GM23338 (cell line): ENCODE results near the gene ANP32D. TPM values are rescaled to one million over a fixed set of nuclear protein-coding genes. Genes with fewer than 3 reads are reported as not detected.
"Not testable (repeated sequence)": the region's sequence is repeated elsewhere in the genome, so short reads cannot be mapped to it uniquely, and the experiment has no call there.

Source experiments
- ATAC-seq: fragments of 200-7000 bp; cut with Tn5 transposase; 3 replicates; pipeline ENCODE4 v1.9.1; 2020
- DNase-seq: peaks from one replicate; pipeline ENCODE4 v3.0.0-alpha.2; 2015; ENCODE audit warnings: low spot score
- H2AFZ ChIP-seq: fragments of 200-600 bp; sonication (generic); 2 replicates; pipeline ENCODE4 v1.8.0; 2016; ENCODE audit warnings: antibody characterized with exemption, mild to moderate bottlenecking, moderate library complexity
- H3F3A ChIP-seq: fragments of 200-600 bp; sonication (generic); replicated peaks from 2 replicates; pipeline ENCODE4 v1.8.0; 2017; ENCODE audit warnings: antibody characterized with exemption, mixed run types, low read depth
- H3K27ac ChIP-seq: fragments of 200-600 bp; sonication (generic); 2 replicates; pipeline ENCODE4 v1.6.1; 2016; ENCODE audit warnings: low read depth
- H3K27me3 ChIP-seq: fragments of 200-600 bp; sonication (generic); 2 replicates; pipeline ENCODE4 v1.8.0; 2016; ENCODE audit warnings: mild to moderate bottlenecking, mixed run types, moderate library complexity; ENCODE audit not compliant: insufficient read depth
- H3K36me3 ChIP-seq: fragments of 200-600 bp; sonication (generic); 2 replicates; pipeline ENCODE4 v1.8.0; 2016; ENCODE audit warnings: mild to moderate bottlenecking; ENCODE audit not compliant: insufficient read depth
- H3K4me1 ChIP-seq: fragments of 200-600 bp; sonication (generic); 2 replicates; pipeline ENCODE4 v1.8.0; 2016; ENCODE audit warnings: mild to moderate bottlenecking, moderate library complexity; ENCODE audit not compliant: insufficient read depth
- H3K4me2 ChIP-seq: fragments of 200-600 bp; sonication (generic); 2 replicates; pipeline ENCODE4 v1.7.1; 2017; ENCODE audit warnings: mixed run types
- H3K4me3 ChIP-seq: fragments of 200-600 bp; sonication (generic); 2 replicates; pipeline ENCODE4 v1.6.1; 2016; ENCODE audit warnings: mixed run types
- H3K79me2 ChIP-seq: fragments of 200-600 bp; sonication (generic); replicated peaks from 2 replicates; pipeline ENCODE4 v1.8.0; 2017; ENCODE audit warnings: mild to moderate bottlenecking; ENCODE audit not compliant: insufficient read depth
- H3K9me2 ChIP-seq: fragments of 200-600 bp; sonication (generic); 2 replicates; pipeline ENCODE4 v1.8.0; 2017; ENCODE audit not compliant: insufficient read depth
- H4K20me1 ChIP-seq: fragments of 200-600 bp; sonication (generic); replicated peaks from 2 replicates; pipeline ENCODE4 v1.8.0; 2017; ENCODE audit warnings: mild to moderate bottlenecking; ENCODE audit not compliant: insufficient read depth
- H3K27ac Mint-ChIP-seq: 2 replicates; pipeline ENCODE4 v1.8.0; 2020; ENCODE audit warnings: inconsistent platforms, mild to moderate bottlenecking, moderate library complexity, mixed read lengths
- H3K27me3 Mint-ChIP-seq: 3 replicates; pipeline ENCODE4 v1.8.0; 2022; ENCODE audit warnings: low read depth, mild to moderate bottlenecking, moderate library complexity, mixed read lengths, inconsistent platforms; ENCODE audit not compliant: insufficient read depth, poor library complexity
- H3K36me3 Mint-ChIP-seq: 3 replicates; pipeline ENCODE4 v1.8.0; 2021; ENCODE audit warnings: low read depth, mild to moderate bottlenecking, inconsistent platforms, moderate library complexity, mixed read lengths
- H3K4me1 Mint-ChIP-seq: 3 replicates; pipeline ENCODE4 v1.8.0; 2020; ENCODE audit warnings: mild to moderate bottlenecking, inconsistent platforms, mixed read lengths
- H3K4me3 Mint-ChIP-seq: 3 replicates; pipeline ENCODE4 v1.8.0; 2021; ENCODE audit warnings: moderate library complexity, mild to moderate bottlenecking, inconsistent platforms, mixed read lengths
- H3K9me3 Mint-ChIP-seq: 3 replicates; pipeline ENCODE4 v1.8.0; 2020; ENCODE audit warnings: moderate library complexity, mild to moderate bottlenecking, inconsistent platforms, mixed read lengths
- CREB1 ChIP-seq: fragments of 250-450 bp; sonication (Bioruptor Pico); IDR thresholded peaks from 2 replicates; pipeline ENCODE4 v1.5.0; 2020; ENCODE audit warnings: low read depth, mild to moderate bottlenecking, moderate library complexity
- CTCF ChIP-seq, 2 experiments: fragments of 200-600 bp in 1 of 2; sonication (generic) in 1 of 2; conservative IDR thresholded peaks; 2 replicates each; pipeline versions ENCODE4 v1.5.1 to v1.6.1; 2016 to 2017; ENCODE audit warnings: antibody characterized with exemption in 2 of 2, low read depth in 2 of 2, mild to moderate bottlenecking in 2 of 2, moderate library complexity in 1 of 2
- ETS1 ChIP-seq: IDR thresholded peaks from 2 replicates; pipeline ENCODE4 v1.6.1; 2016; ENCODE audit warnings: antibody characterized with exemption
- EZH2 ChIP-seq: fragments of 200-600 bp; sonication (generic); IDR thresholded peaks from one replicate; pipeline ENCODE4 v1.8.0; 2017; ENCODE audit warnings: antibody characterized with exemption, mild to moderate bottlenecking, low read depth; ENCODE audit not compliant: unreplicated experiment
- JUNB ChIP-seq: IDR thresholded peaks from one replicate; pipeline ENCODE4 v1.6.1; 2016; ENCODE audit warnings: antibody characterized with exemption; ENCODE audit not compliant: unreplicated experiment
- NANOG ChIP-seq: IDR thresholded peaks from 2 replicates; pipeline ENCODE4 v1.6.1; 2016; ENCODE audit warnings: antibody characterized with exemption, borderline replicate concordance
- POLR2AphosphoS5 ChIP-seq: IDR thresholded peaks from 2 replicates; pipeline ENCODE4 v1.6.1; 2016; ENCODE audit warnings: antibody characterized with exemption, low read depth
- ZNF114 ChIP-seq: fragments of 250-450 bp; sonication (Bioruptor Pico); IDR thresholded peaks from 2 replicates; pipeline ENCODE4 v1.5.0; 2020; ENCODE audit warnings: mild to moderate bottlenecking, moderate library complexity
- ZNF331 ChIP-seq: fragments of 250-450 bp; sonication (Bioruptor Pico); IDR thresholded peaks from 2 replicates; pipeline ENCODE4 v1.5.0; 2020; ENCODE audit warnings: low read depth, mild to moderate bottlenecking, moderate library complexity
- ZNF462 ChIP-seq: fragments of 250-450 bp; sonication (Bioruptor Pico); IDR thresholded peaks from 2 replicates; pipeline ENCODE4 v1.5.0; 2020; ENCODE audit warnings: mild to moderate bottlenecking, moderate library complexity
- polyA plus RNA-seq: library from polyadenylated mRNA; unstranded; fragments of >200 nt; fragmentation: Nextera tagmentation; extraction: Ambion mirVana; gene quantifications from 2 replicates; pipeline ENCODE4 v1.2.1, GENCODE V29; 2016
- total RNA-seq: library from RNA; depleted of rRNA; stranded (reverse); fragments of >200 nt; shearing (Covaris generic); gene quantifications from 2 replicates; pipeline ENCODE4 v1.2.3, GENCODE V29; 2014
- TF ChIP-seq, protein P1 (sequence below): IDR thresholded peaks from one replicate; pipeline ENCODE4 v1.6.1; 2018; ENCODE audit warnings: antibody characterized with exemption; ENCODE audit not compliant: unreplicated experiment

The ANP32D gene
- total and polyA plus RNA-seq, 2 experiments from 2014 or later: not detected

- no peak overlapping the region for H3K4me3 ChIP-seq
- no peak overlapping the region for H2AFZ ChIP-seq
- H3K36me3 Mint-ChIP-seq: peaks cover 43% of the 10 kb centered on the region
- H3K9me2 ChIP-seq: no peaks in the 10 kb centered on the region
- no peaks in the 10 kb centered on the region for H3K27me3 ChIP-seq
- no peak overlapping the region for H3K4me2 ChIP-seq
- ATAC-seq (no peak), DNase-seq (no peak)
- H3K4me3 Mint-ChIP-seq: no peak overlapping the region
- H3K27me3 Mint-ChIP-seq: peaks cover 10% of the 10 kb centered on the region
- H3K27ac Mint-ChIP-seq: no peak overlapping the region
- H3K36me3 ChIP-seq: peaks cover 8% of the 10 kb centered on the region; the same call in 1 of the 2 replicates
- H3K9me3 Mint-ChIP-seq: peaks cover 72% of the 10 kb centered on the region
- no peak overlapping the region for H3K27ac ChIP-seq
- H3K4me1 ChIP-seq: no peaks in the 10 kb centered on the region
- TF ChIP-seq CTCF (conservative IDR thresholded peaks at IDR 0.05; ENCODE audit: low read depth in 2 of 2) (no peak), ETS1 (no peak), ZNF331 (CRISPR knock-in tag) (no peak), EZH2 (no peak), POLR2AphosphoS5 (no peak), NANOG (no peak), CREB1 (CRISPR knock-in tag) (no peak), JUNB (no peak), ZNF462 (CRISPR knock-in tag) (no peak), ZNF114 (CRISPR knock-in tag) (no peak)
- TF ChIP-seq, protein P1, sequence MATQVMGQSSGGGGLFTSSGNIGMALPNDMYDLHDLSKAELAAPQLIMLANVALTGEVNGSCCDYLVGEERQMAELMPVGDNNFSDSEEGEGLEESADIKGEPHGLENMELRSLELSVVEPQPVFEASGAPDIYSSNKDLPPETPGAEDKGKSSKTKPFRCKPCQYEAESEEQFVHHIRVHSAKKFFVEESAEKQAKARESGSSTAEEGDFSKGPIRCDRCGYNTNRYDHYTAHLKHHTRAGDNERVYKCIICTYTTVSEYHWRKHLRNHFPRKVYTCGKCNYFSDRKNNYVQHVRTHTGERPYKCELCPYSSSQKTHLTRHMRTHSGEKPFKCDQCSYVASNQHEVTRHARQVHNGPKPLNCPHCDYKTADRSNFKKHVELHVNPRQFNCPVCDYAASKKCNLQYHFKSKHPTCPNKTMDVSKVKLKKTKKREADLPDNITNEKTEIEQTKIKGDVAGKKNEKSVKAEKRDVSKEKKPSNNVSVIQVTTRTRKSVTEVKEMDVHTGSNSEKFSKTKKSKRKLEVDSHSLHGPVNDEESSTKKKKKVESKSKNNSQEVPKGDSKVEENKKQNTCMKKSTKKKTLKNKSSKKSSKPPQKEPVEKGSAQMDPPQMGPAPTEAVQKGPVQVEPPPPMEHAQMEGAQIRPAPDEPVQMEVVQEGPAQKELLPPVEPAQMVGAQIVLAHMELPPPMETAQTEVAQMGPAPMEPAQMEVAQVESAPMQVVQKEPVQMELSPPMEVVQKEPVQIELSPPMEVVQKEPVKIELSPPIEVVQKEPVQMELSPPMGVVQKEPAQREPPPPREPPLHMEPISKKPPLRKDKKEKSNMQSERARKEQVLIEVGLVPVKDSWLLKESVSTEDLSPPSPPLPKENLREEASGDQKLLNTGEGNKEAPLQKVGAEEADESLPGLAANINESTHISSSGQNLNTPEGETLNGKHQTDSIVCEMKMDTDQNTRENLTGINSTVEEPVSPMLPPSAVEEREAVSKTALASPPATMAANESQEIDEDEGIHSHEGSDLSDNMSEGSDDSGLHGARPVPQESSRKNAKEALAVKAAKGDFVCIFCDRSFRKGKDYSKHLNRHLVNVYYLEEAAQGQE: no peak
- no peaks in the 10 kb centered on the region for H3K79me2 ChIP-seq
- no peaks in the 10 kb centered on the region for H4K20me1 ChIP-seq
- H3F3A ChIP-seq: no peaks in the 10 kb centered on the region
- no peaks in the 10 kb centered on the region for H3K4me1 Mint-ChIP-seq
Measured at GRCh38 chr12:48473061-48473460, 702 bp downstream of the ANP32D start.

DNA sequence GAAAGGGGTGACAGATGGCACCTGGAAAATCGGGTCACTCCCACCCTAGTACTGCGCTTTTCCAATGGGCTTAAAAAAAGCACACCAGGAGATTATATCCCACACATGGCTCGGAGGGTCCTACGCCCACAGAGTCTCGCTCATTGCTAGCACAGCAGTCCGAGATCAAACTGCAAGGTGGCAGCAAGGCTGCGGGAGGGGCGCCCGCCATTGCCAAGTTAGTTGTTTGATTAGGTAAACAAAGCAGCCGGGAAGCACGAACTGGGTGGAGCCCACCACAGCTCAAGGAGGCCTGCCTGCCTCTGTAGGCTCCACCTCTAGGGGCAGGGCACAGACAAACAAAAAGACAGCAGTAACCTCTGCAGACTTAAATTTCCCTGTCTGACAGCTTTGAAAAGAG, 2.1 kb downstream of the ANP32D start:
- Mint-ChIP-seq H3K9me3 (peaks cover 58% of the 10 kb centered on the region), H3K36me3 (peaks cover 30% of the 10 kb centered on the region)
- not testable (repeated sequence) for H3K27me3 ChIP-seq, ATAC-seq, H3K4me3 Mint-ChIP-seq, H3K4me1 ChIP-seq, H2AFZ ChIP-seq, H3K27ac Mint-ChIP-seq, H3K79me2 ChIP-seq, H3F3A ChIP-seq, H3K27me3 Mint-ChIP-seq, H3K4me3 ChIP-seq, H3K27ac ChIP-seq, H3K4me1 Mint-ChIP-seq, H3K9me2 ChIP-seq, DNase-seq, H3K4me2 ChIP-seq, H3K36me3 ChIP-seq, H4K20me1 ChIP-seq
